Islet of Langerhans (tissue), 1 donor: ENCODE results near the gene PIK3R3.
"Not testable (repeated sequence)": the region's sequence is repeated elsewhere in the genome, so short reads cannot be mapped to it uniquely, and the experiment has no call there.

ENCODE experiments used
- FAIRE-seq: peaks from one replicate; lab custom pipeline; 2011; peaks lifted over from hg19 to GRCh38; lab: Jason Lieb, UNC

The PIK3R3 gene

DNA sequence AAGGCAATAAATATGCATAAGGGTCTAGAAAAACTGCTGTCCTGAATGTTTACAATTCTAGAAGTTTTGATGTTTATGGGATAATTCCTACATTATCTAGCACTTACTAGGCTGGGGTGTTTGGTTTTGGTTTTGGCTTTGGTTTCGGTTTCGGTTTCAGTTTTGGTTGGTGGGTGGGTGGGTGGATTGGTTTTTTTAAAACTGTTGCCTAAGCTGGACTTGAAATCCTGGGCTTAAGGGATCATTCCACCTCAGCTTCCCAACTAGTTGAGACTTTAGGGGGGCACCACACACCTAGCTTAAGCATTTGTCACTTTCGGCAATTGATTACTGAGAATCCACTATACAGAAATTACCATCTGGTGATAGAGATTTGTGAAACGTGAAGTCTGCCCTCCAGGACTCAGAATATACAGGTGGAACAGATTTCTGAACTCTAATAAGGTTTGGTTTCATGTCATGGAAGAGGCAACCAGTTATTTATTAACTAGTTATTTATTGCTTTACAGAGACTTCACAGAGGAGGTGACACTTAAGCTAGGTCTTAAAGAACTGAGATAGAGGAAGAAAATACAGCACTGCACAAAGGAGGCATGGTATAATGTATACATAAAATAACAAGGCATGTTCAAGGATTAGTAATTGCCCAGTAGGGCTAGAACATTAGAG lies 69.6 kb downstream of the PIK3R3 start:
- peak; percentile 41 for FAIRE-seq

GRCh38 chr1:46061146-46061545 lies 71.3 kb downstream of the PIK3R3 start:
- no peak for FAIRE-seq

DNA sequence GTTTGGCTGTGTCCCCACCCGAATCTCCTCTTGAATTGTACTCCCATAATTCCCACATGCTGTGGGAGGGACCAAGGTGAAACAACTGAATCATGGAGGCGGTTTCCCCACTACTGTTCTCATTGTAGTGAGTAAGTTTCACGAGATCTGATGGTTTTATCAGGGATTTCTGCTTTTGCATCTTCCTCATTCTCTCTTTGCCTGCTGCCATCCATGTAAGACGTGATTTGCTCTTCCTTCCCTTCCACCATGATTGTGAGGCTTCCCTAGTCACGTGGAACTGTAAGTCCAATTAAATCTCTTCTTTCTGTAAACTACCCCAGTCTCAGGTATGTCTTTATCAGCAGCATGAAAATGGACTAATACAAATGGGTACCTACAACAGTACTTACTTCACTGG lies 73.5 kb downstream of the PIK3R3 start:
- FAIRE-seq = no peak

- no peak for FAIRE-seq
Measured at GRCh38 chr1:46057781-46058180, 74.6 kb downstream of the PIK3R3 start.

DNA sequence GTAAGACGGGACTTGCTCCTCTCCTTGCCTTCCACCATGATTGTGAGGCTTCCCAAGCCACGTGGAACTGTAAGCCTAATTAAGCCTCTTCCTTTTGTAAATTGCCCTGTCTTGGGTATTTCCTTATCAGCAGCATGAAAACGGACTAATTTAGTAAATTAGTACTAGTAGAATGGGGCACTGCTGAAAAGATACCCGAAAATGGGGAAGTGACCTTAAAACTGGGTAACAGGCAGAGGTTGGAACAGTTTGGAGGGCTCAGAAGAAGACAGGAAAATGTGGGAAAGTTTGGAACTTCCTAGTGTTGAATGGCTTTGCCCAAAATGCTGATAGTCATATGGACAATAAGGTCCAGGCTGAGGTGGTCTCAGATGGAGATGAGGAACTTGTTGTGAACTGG lies 75.2 kb downstream of the PIK3R3 start:
- not testable (repeated sequence) for FAIRE-seq

GRCh38 chr1:46056325-46056724 lies 76.1 kb downstream of the PIK3R3 start:
- FAIRE-seq = no peak

GRCh38 chr1:46053734-46054133 lies 78.7 kb downstream of the PIK3R3 start:
- FAIRE-seq = no peak

DNA sequence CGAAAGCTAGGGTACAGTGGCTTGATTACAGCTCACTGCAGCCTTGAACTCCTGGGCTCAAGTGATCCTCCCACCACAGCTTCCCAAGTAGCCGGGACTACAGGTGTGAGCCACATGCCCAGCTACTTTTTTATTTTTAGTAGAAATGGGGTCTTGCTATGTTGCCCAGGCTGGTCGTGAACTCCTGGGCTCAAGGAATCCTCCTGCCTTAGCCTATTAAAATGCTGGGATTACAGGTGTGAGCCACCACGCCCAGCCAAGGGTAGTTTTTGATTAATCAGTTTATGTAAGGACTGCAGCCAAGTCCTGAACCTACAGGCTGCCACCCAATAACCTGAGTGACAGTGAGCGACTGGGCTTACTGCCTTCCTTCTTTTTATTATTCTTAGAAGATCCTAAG lies 88.3 kb downstream of the PIK3R3 start:
- no peak for FAIRE-seq

GRCh38 chr1:46043458-46044017 lies 88.9 kb downstream of the PIK3R3 start:
- no peak for FAIRE-seq

DNA sequence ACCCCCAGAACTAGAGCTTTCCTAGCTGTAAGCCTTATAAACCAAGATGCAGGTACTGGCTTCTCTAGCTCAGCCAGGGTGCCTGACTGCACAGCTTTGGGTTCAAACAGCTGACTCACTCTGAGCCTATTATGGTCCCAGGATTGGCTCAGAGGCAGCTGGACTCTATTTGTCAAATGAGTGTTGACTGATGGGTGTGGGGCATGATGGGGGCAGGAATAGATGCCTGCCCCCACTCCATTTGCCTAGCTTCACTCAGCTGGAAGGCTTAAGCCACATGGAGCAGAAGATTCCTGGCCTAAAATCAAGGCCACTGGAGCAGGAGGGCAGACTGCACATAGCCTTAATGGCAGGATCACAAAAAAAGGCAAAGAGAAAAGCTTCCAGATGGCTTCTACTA lies 90.5 kb downstream of the PIK3R3 start:
- peak; percentile 89 for FAIRE-seq

DNA sequence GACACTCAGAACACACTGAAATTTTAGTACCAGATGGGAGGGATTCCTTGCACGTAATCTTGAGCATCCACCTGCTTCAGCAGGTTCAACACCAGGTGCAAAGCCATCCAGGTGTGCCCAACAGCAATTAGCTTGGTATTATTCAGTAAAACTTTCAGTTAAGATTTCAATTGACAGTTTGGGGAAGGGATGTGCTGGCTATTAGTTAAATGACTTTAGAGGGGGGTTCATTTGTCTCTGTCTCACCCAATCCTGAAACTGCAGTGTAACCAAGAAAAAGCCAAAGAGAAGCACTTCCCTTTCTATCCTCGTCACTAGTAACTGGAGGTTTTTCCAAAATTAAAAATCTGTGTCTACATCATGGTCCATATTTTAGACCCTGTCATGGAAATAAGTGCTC lies 90.9 kb downstream of the PIK3R3 start:
- FAIRE-seq = no peak

- no peak for FAIRE-seq
Measured at GRCh38 chr1:46039571-46040052, 92.8 kb downstream of the PIK3R3 start.

DNA sequence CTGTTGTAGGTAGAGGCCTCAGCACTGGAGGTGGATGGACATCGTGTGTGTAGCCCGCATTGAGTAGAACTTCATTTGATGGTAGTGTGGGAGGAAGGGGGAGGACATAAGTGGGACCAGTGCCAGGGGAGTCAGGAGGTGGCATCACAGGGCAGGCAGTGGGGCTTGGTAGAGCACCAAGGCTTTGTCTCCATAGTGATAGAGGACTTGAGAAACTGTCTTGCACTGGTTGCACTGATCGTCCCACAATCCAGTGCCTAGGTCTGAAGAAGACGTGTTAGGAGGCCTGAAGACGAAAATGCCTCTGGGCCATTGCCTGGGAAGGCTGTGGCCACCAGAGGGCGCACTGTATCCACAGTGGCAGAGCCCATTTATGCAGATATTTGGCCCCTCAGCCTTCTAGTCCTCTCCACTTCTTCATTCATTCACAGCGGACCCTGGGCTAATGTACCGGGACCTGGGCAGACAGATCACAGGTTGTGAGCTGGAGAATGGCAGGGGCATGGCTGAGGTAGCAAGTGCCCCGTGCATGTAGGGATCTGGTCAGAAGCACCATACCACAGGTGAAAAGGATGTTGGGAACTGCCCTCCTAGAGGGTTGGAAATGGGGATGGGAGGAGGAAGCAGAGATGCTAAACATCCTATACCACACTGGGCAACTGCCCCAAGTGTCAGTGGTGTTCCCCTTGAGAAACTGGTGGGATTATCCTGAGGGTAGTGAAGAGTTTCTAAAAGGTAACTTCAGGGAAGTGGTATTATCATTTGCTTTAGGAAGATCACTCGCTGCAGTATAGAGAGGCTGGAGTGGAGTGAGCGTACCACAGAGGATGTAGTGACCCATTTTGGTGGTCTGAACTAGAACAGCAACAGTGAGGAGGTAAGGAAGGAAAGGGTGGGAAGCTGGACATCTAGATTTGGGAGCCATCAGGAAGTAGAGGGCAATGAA lies 95.3 kb downstream of the PIK3R3 start:
- no peak for FAIRE-seq

DNA sequence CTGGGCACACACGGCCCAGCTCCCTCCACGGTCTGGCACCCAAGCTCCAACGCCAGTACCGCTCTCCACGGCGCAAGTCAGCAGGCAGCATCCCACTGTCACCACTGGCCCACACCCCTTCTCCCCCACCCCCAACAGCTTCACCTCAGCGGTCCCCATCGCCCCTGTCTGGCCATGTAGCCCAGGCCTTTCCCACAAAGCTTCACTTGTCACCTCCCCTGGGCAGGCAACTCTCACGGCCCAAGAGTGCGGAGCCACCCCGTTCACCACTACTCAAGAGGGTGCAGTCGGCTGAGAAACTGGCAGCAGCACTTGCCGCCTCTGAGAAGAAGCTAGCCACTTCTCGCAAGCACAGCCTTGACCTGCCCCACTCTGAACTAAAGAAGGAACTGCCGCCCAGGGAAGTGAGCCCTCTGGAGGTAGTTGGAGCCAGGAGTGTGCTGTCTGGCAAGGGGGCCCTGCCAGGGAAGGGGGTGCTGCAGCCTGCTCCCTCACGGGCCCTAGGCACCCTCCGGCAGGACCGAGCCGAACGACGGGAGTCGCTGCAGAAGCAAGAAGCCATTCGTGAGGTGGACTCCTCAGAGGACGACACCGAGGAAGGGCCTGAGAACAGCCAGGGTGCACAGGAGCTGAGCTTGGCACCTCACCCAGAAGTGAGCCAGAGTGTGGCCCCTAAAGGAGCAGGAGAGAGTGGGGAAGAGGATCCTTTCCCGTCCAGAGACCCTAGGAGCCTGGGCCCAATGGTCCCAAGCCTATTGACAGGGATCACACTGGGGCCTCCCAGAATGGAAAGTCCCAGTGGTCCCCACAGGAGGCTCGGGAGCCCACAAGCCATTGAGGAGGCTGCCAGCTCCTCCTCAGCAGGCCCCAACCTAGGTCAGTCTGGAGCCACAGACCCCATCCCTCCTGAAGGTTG lies 97.6 kb downstream of the PIK3R3 start:
- FAIRE-seq = no peak

- no peak for FAIRE-seq
Measured at GRCh38 chr1:46030876-46031660, 101.4 kb downstream of the PIK3R3 start.

- FAIRE-seq = no peak
Measured at GRCh38 chr1:46030074-46030870, 102.2 kb downstream of the PIK3R3 start.

DNA sequence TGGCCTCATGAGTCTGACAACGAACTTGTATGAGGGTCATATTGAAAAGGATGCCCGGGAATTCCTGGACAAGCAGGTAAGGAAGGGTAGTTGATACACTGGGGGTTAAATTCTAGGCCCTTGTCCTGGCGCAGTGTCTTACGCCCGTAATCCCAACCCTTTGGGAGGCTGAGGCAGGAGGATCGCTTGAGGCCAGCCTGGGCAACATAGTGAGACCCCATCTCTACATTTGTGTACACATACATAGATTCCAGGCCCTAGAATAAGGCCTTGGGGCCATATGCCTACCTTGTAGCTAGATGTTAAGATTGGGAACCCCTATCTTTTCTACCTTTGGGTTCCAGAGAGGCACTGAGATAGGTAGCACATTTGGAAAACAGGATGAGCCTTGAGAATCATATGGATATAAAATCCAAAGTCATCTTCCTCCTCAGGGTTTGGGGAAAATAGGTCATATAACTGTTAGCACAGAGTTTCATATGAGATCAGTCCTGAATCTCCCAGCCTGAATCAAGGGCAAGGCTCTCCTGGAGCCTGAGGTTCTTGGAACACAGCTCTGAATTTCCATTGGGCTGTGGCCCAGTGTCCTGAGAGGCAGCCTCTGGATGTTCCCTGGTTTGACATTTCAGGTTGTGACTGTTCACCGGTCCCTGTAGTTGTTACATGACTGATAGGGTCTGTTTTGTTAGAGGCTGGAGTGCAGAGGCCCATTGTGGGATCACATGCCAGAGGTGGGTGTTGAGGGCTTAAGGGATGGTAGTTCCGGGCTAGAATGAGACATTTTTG lies 104.4 kb downstream of the PIK3R3 start:
- FAIRE-seq = no peak

GRCh38 chr1:46026531-46026930 lies 105.9 kb downstream of the PIK3R3 start:
- FAIRE-seq = no peak
